HG03280 (cell line): ENCODE measurements around the gene PREB.
"Not testable (repeated sequence)": the region's sequence is repeated elsewhere in the genome, so short reads cannot be mapped to it uniquely, and the experiment has no call there.

Experiments used
- ATAC-seq: cut with Tn5 transposase; IDR thresholded peaks from one replicate; pipeline ENCODE4 v1.9.1; 2021; ENCODE audit warnings: mild to moderate bottlenecking, moderate library complexity; ENCODE audit not compliant: unreplicated experiment

PREB gene

DNA sequence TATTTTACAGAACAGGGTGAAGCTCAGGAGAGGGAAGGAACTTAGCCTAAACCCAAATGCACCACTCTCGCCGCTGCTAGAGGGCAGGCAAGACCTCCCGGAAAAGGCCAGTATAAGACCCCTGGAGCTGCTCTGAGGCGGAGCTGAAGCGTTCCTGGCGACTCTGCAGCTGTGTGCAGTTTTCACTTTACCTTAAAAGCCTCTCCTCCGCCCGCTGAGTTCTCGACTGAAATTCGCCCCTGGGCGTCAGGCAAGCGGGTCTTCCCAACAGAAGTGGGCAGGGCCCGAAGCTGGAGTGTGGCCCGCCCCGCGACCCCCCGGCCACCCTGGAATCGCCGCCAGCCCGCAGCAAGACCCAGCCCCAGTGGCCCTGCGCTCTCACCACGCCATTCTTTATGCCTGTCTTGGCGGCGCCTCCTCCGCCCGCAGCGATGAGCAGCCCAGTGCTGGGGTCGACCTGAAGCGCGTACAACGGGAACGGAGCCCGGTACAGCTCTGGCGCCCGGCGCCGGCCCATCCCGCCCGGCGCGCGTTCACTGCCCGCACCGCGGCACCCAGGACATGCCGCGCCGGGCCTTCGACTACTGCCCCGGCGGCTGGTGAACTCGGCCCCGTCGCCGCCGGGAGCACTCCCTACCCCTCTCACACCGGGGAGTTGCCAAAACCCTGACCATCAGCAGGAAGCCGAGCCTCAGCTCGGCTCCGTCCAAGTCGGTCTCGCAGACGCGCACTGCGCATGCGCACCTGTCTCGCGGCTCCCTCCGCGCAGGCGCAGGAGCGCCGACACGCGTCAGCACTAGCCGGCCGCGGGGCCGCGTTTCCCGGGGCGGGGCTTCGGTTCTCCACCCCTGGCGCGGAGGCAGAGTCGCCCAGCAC, at the start of gene PREB:
Gene PREB (minus strand): TSS at position 732 of the 876 bp plus-strand sequence. CDS start 215 bp downstream, at position 517.
- ATAC-seq: peak; percentile 91

DNA sequence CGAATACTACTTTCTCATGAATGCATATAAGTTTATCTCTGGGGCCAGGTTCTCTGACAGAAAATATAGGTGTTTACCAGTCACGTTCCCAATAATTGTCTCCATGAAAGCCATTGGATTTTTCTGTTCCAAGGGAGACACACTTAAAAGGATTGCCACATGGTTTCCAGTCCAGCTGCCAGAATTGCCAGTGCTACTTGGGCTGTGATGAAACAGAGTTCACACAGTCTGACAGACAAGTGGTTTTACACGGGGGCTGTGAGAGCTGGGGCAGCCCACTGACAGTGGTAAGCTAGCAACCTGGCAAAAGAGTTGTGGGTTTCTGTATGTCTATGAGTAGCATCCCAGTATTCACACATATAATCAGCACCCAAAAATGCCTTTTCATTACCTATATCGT, 49.7 kb upstream of the PREB start:
- no peak for ATAC-seq

DNA sequence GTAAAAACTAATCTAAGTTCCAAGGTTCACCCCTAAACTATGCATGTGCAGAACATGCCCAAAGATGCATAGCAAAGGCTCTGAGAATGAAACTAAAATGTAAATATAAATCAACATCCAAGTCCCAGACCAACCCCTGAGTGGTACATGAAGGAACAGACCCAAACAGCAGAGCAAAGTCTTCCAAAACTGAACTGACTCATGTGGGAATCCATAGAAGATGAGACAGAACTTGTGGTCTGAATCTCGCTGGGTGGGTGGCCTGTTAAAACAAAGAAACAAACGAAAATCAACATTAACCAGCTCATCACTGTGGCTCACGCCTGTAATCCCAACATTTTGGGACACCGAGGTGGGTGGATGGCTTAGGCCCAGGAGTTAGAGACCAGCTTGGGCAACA, 47.9 kb upstream of the PREB start:
- ATAC-seq: no peak

GRCh38 chr2:27179344-27180000, 45.0 kb upstream of the PREB start:
- ATAC-seq: no peak

GRCh38 chr2:27178469-27178868, 44.0 kb upstream of the PREB start:
- no peak for ATAC-seq

DNA sequence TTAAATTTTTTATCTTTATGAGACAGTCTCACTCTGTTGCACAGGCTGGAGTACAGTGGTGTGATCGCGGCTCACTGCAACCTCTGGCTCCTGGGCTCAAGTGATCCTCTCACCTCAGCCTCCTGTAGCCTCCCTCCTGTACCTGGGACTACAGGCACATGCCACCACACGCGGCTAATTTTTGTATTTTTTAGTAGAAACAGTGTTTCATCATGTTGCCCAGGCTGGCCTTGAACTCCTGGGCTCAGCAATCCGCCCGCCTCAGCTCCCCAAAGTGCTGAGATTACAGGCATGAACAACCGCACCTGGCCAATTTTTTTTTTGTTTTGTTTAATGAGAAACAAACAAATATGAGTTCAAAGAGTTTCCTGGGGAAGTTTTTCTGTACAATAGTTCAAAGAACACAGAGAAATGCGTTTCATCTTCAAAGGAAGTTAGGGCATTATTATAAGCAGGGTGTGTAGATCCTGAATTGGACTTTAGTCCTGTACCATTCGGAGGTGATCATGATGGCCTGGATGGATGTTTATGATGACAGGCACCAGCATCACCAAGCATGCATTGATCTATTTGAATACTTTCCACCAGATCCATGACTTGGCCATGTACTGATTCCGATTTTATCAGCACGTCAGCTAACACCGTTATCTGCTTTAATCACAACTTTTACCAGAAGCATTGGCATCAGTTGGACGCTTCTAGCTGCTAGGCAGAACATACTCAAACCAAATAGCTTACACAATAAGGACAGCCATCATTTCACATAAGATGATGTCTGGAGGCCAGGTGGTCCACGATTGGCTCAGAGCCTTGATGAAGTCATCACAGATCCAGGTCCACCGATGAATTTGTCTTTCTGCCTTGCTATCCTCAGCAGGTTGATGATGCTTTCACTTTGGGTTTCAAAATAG, 43.3 kb upstream of the PREB start:
- ATAC-seq: no peak

GRCh38 chr2:27175781-27176180, 41.3 kb upstream of the PREB start:
- ATAC-seq: not testable (repeated sequence)

GRCh38 chr2:27175330-27175729, 40.9 kb upstream of the PREB start:
- ATAC-seq: no peak

GRCh38 chr2:27174638-27175037, 40.2 kb upstream of the PREB start:
- ATAC-seq: no peak

DNA sequence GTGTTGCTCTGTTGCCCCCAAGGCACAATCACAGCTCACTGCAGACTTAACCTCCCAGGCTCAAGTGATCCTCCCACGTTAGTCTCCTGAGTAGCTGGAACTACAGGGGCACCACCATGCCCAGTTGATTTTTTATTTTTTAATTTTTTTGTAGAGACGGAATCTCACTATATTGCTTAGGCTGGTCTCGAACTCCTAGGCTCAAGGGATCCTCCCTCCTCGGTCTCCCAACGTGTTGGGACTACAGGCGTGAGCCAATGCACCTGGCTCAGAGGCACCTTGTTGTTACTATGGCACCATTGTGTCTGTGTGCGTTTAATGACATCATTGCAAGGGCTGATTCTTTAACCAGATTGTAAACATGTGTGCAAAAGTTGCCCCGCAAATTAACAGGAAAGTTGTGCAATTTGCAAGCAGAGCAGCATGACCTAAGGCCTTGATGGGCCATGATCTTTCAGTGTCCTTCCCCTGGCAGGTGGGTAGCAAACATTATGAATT, 37.0 kb upstream of the PREB start:
- ATAC-seq: no peak

DNA sequence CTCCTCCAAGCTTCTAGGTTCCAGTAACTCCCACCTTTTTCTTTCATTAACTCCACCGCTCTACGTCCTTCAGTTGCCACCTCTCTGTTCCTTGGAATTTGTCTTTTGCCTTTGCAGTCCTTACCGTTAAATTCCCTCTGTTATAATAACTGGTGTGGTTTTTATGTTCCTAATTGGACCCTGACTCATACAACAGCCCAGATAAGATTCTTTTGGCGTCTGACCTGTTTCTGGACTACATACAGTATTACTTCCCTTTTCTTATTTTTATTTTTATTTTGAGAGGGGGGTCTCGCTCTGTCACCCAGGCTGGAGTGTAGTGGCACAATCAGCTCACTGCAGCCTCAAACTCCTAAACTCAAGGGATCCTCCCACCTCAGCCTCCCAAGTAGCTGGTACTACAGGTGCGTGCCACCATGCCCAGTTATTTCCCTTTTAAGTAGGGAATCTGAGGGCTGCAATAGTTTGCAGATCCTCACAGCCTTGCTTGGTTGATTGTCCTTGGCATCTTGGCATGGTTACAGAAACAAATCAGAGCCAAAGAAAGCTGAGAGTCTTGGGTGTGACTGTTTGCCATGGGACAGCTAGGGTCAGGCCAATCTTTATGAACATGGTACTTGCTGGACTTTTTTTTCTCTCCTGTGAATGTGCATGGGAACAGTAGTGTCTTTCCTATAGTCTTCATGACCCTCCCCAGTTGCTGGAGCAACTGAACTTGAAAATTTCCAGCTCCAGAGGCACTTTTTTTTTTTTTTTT, 36.3 kb upstream of the PREB start:
- ATAC-seq: no peak

DNA sequence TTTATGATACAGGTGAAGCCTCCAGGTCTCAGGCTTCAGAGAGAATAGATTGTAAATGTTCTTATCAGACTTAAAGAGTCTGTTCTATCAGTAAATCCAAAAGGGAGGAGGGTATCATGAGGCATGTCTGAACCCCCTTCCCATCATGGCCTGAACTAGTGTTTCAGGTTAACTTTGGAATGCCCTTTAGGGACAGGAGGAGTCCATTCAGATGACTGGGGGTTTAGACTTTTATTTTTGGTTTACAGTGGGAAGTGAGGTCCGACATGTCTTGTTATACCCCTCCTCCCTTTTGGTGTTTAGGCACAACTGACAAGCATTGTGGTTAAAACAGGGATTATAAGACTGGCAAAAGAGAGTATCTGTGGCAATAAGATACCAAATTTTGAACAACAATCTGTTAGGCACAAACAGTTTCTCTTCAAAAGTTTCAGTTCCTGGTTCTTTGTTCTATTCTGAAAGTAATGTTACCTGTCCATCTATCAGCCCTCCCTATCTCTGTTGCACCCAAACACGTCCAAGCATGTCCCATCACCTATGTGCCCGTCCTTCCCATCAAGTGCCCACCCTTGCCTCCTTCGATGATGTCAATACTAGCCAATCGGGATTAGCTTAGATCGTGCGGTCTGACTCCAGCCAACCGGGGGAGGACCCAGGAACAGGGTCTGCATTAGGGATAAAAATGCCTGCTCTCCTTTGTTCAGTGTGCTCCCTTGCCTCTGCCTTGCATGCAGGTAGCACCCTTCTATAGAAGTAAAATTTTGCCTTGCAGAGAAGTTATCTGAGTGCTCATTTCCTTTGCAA, 30.7 kb upstream of the PREB start:
- ATAC-seq: peak; percentile 61

DNA sequence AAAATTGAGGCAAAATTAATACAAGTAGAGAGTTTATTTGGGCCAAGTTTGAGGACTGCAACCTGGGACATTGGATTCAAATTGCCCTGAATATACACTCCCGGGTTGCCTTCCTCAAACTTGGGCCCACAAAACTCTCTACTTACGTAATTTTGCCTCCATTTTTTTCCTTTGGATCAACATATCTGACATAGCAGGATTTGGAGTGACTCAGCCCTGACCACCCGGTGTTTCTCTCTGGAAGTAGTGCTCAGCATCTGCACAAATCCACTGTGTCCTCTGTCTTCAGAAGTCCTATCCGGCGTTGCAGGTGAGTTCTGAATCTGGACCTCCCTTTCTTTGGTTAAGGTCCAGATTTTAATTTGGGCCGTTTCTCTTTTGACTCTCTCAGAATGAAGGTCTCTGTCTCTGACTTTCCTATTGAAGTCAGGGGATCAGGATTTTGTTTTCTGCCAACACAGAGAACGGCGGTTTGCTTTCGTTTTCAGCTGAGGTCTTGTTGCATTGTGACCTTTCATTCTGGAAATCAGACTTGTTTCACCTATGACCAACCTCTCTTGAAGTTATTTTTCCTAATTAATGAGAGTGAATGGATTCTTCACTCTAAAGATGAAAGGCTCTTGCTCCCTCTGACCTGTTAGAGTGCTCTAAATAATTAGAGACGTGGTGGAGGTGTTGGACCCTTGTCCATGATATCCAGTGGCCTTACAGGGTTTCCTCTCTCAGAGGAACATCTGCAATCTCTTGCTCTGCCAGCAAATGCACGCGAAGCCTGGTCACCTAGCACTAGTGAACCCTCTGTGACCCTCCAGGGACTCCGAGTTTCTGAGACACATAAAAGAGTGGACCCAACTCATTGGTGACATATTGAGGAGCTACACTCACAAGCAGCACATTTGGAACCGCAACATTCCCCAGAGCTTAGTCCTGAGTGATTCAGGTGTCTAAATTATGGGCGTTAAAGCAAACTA, 28.0 kb upstream of the PREB start:
- ATAC-seq: no peak

DNA sequence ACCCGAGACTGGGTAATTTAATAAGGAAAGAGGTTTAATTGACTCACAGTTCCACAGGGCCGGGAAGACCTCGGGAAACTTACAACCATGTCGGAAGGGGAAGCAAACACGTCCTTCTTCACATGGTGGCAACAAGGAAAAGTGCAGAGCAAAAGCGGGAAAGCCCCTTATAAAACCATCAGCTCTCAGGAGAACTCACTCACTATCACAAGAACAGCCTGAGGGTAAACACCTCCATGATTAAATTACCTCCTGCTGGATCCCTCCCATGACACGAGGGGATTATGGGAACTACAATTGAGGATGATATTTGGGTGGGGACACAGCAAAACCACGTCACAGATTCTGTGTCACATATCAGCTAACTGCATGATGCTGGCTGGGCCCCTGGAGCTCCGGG, 25.8 kb upstream of the PREB start:
- no peak for ATAC-seq

DNA sequence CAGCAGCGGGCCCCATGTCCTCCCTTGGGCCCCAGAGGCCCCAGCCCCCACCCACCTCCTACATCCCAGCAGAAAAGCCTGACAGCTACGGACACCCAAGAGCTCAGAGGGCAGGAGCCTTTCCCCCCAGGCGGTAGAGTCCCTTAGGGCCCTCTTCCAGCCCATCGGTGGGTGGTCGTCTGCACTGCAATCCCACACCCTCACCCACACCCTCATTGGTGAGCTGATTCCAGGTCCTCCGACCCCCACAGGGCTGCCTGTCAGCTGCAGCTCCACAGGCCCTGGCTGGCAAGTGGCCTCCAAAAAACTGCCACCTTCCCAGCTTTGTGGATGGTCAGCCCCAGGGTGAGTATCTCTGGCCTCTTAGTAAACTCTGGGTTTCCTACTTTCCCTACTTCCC, 24.8 kb upstream of the PREB start:
- no peak for ATAC-seq

DNA sequence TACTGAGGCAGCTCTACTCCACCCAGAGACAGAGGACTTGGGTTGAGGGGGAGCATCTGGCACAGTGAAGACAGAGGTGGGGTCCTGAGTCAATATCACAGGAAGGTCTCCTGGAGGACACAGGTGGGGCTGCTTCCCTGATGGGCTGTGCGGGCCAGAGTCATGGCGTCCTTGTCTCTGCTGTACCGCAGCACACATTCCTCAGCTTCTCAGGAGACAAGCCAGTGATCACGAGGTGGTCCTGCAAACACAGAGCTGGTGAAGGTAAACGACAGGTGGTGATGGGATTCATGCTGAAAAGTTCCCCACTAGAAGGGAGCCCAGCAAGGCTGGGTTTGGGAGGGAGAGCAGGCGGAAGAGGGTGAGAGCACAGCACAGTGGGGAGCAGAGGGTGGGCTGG, 24.0 kb upstream of the PREB start:
- ATAC-seq: no peak

DNA sequence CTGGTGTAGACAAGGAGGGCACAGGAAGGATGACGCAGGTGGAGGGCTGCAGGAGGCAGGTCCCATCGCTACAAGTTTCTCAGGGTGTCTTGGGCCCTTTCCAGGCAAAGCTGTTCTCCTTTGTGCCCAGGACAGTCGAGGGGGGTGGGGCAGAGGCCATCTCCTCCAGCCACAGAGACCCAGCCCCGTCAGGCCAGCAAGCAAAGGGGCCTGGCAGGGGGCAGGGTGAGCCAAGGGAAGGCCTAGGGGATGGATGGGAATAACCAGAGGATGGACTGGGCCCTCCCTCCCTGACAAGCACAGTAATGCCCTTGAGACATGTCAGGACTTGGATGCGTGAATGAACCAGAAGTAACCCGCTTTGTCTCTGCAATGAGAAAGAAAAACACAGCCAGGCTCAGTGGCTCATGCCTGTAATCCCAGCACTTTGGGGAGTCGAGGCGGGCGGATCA, 20.7 kb upstream of the PREB start:
- no peak for ATAC-seq

- no peak for ATAC-seq
Measured at GRCh38 chr2:27154488-27154887, 20.1 kb upstream of the PREB start.
